ENCODE data around the gene NLGN4X. TPM values are rescaled to one million over a fixed set of nuclear protein-coding genes. Genes with fewer than 3 reads are reported as not detected.

The NLGN4X gene
- total RNA-seq, 4 donors from 2014 or later: 0.22 to 3.8 (median 1.6) TPM

DNA sequence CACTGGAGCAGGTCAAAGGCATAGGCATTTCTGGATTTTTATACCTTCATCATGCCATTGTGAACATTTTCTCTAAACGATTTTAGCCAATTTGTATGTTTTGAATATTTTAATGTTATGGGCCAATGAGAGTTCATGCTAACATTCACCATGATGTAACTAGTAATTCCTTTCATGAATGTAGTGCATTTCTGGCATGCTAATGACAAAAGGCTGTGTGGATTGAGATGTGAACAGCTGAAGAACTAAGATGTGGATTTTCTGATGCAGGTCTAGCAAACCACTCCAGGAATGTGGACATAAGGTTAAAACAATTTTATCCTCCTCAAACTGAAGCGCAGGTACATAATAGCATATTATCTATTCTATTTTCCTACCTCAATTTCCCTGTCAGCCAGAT lies 269.4 kb downstream of the NLGN4X start:
- TF ChIP-seq CTCF (IDR thresholded peaks at IDR 0.05; ENCODE audit: low read depth): no peak

DNA sequence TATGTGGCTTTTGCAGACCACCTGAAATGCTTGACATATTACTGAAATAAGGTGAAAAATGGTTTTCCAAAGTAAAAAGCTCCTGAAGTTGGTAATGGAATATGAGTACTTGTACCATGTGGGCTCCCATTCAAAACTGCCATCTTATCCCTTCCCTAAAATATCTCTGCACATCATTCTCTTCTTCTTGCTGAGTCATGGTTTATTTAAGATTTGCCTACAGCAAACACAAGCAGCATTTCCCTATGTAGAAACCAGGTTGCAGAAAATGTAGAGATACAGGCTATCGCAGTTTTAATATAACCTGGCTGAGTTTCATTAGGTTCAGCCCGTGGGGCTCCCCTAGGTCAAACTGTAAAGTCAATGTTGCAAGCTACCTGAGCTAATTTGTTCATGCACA lies 270.1 kb downstream of the NLGN4X start:
- no peak for TF ChIP-seq CTCF (IDR thresholded peaks at IDR 0.05; ENCODE audit: low read depth)

DNA sequence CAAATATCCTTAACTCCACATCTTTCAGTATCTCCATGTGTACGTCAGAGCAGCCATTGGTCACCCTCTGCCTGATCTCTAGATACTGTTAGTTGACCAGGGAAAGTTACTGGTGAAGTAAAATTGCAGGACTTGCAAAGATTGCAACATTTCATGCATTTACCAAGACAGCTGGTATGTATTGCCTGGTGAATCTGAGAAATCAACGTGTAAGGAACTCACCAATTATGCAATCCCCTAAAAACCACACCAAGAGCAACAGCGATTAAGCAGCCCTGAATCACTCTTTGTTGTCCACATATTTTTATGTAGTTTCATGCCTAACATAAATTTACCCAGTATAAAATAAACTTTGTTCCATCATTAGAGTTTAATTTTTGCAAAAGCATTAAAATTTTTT lies 271.2 kb downstream of the NLGN4X start:
- no peak for TF ChIP-seq CTCF (IDR thresholded peaks at IDR 0.05; ENCODE audit: low read depth)

GRCh38 chrX:5936438-5936837 lies 292.2 kb downstream of the NLGN4X start:
- no peak for TF ChIP-seq CTCF (IDR thresholded peaks at IDR 0.05; ENCODE audit: low read depth)

GRCh38 chrX:5928224-5928623 lies 300.4 kb downstream of the NLGN4X start:
- no peak for TF ChIP-seq CTCF (IDR thresholded peaks at IDR 0.05; ENCODE audit: low read depth)

DNA sequence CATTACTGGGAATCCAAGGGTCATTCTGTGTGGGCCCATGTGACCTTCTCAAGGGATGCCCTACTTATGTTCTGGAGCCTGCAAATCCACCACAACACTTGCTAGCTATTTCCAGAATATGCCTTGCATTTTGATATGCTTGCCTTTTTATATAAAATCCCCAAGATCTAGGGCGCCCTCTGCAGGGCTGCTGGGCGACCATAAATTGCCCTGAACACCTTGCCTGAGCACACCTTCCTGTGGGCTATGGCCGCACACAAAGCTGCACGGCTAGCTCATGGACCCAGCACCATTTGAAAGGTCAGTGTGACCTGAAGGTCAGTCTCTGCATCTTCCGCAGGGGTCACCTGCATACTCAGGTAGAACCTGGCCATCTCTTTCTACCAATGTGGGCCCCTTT lies 311.7 kb downstream of the NLGN4X start:
- no peak for TF ChIP-seq CTCF (IDR thresholded peaks at IDR 0.05; ENCODE audit: low read depth)

DNA sequence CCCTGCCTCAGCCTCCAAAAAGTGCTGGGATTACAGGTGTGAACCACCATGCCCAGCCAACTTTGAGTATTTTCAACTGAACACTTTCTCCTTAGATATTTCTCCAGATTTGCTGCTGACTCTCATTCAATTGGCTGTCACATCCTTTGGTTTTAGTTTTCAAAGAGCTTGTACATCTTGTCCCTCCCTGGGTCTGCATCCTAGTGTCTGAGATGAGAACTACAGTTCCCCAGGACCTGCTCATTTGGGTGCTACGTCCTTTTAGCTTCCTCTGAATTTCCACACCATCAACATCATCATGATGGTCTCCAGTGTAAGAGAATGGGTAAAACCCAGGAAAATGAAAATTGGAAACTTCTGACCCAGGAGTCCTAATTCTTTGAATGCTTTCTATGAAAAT lies 312.9 kb downstream of the NLGN4X start:
- no peak for TF ChIP-seq CTCF (IDR thresholded peaks at IDR 0.05; ENCODE audit: low read depth)

All from subcutaneous adipose tissue (tissue), 4 donors.